Measurements from ENCODE around the gene SMAD7.

The SMAD7 gene

DNA sequence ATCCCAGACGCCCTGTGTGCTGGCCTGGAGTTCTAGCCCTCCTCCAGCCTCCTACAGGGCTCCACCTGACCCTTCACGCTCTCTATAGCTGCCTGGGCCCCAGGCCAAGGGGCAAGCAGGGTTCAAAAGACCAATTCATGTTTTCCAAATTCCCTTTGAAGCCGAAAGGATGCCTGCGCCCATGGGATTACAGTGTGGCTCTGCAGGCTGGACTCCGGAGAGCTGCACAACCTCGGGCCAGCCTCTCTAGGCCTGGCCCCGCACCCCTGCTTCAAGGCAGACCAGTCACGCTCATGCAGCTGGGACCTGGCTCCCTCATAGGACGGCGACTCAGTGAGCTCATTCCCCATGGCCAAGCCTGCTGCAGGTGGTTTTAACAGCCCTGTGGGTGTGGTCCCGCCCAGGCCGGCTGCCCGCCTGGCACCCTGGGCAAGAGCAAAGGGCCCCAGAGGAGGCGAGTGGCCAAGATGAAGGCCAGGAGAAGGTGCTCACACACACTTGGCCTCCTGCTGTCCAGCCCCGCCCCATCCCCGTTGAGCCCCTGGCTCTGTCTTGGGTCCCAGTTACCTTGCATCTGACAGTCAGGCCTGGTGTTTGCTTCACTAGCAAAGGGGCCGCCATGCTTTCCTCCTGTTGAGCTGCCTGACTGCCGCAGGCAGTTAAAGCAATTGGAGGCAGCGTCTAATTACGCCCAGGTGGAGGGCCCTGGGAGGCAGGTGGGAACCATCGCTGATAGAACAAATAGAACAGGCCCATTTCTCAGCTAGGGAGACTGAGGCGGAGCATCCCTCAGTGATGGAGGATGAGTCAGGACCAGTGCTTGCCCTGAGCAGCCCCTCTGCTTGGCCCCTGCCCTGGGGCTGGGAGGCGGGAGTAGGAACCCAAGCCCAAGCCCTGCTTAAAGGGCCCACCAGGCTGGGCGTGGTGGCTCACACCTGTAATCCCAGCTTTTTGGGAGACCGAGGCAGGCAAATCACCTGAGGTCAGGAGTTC lies 56.9 kb downstream of the SMAD7 start:
- DNase-seq (ENCODE audit: low read depth): no peak

DNA sequence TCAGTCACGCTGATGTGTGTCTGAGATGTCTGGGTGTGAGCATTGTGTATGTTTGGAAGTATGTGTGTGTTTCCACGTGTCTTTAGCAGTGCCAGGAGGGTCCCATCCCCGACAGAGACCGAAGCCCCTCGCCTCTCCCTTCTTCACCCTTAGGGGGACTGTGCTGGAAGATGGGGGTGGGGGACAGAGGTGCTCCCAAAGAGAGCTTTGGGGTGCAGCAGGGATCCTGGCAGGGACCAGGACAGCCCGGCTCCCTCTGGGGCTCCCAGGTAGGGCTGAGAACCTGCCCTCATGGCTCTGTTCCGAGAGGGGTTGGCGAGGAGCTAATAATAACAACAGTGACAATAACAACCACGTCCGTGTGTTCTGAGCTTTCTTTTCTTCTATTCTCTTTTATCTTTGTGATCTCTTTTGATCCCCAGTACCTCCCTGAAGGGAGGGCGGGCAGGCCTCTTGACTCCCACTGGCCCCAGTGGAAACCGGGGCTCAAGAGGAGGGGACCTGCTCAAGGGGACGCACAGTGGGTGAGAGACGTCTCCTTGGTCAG lies 57.6 kb downstream of the SMAD7 start:
- no peak for DNase-seq (ENCODE audit: low read depth)

DNA sequence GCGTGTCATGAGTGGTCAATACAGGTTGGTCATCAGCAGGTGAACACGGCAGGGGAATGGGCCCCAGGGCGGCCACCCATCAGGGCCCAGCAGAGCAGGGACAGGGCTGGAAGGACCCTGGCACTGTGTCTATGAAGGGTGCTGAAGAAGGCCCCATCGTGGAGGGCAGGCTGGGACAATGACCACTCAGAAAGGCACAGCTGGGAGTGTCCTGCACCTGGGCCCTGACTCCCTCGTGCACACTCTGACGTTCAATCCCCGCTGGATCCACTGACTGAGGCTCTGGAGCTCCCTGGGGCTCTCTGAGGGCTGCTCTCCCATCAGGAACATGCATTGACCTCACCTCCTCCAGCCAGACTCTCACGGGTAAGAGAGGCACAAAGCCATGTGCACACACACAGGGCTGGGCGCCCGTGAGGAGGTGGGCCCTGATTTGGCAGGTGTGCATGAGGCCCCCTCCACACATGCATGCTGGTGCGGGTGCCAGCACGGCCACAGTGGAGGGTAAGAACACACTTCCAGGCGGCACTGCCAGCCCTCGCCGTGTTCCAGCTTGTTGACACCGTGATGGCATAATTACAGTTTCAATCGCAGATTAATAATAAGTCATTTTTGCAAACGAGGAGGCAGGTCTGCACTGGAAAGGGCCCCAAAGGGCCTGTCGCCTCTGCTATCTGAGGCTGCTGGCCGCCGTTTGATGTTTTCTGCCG lies 58.5 kb downstream of the SMAD7 start:
- no peak for DNase-seq (ENCODE audit: low read depth)

- DNase-seq (ENCODE audit: low read depth): no peak
These were observed 59.0 kb downstream of the SMAD7 start for GRCh38 chr18:48891721-48892120.

DNA sequence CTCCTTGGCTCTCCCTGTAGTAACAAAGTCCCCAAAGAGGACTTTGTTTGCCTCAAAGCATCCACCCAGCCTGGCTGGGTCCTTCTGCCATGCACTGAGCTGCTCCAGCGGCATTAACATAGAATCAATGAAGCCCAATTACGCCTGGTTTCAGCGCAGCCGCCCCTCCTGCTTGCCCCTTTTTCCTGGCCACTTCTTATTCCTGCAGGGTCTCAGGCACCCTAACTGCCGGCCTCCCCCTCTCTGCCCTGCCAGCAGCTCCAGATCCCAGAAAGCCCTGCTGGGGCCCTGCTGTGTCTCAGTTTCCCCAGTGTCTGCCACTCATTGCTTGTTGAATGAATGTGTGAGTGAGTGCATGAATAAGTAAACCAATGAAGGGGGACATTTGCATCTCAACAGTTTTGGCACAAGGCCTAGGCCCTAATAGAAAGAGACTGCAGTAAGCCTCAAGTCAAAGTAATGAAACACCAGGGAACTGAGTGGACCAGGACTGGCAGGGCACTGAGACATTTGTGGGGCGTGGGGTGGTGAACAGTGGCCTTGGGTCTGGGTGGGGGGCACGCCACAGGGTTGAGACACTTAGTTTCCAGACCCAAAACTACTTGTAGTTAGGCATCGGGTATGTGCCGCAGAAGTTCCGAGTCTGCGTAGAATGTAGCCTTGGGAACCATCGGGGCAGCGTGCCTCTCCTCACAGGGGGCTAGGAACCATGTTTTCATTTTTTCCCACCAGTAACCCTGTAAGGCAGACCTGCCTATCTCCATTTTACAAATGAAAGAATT lies 60.6 kb downstream of the SMAD7 start:
- DNase-seq (ENCODE audit: low read depth): no peak

GRCh38 chr18:48889115-48889941 lies 61.4 kb downstream of the SMAD7 start:
- DNase-seq (ENCODE audit: low read depth): no peak

- no peak for DNase-seq (ENCODE audit: low read depth)
These were observed 62.0 kb downstream of the SMAD7 start for GRCh38 chr18:48888773-48889080.

DNA sequence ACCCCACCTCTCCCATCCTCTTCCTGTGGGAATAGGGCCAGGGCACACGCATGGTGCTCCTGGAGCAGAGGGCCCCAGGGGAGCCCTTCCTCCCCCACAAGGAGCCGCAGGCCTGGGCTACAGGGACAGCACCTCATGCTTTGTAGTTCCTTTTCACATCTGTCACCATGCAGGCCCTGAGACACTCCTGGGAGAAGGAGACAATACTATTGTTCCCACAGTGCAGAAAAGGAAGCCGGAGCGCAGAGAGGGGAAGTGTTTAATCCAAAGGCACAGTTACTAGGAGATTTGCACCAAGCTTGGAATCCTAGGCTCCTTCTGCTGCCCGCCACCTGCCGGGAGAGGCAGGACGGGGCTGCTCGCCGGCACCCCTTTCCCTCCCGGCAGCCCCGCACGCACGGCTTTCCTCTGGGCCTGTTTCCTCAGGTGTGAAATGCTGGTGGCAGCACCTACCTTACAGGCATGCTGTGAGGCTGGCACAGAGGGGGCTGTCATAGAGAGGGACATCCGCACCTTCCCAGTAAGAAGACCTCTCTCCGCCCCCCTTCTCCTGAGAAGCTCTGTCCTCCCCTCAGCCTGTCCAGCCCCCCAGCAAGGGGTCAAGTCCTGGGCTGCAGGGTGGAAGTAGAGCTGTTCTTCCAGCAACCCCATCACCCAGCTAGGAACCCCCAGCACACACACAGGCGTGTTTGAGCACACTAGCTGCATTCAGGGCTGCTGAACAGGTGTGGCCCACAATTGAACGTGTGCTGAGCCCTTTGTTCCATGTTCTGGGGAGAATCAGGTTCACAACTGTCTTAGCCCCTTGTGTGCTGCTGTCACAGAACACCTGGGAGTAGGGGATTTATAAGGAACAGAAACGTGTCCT lies 62.6 kb downstream of the SMAD7 start:
- no peak for DNase-seq (ENCODE audit: low read depth)

GRCh38 chr18:48887294-48887904 lies 63.4 kb downstream of the SMAD7 start:
- no peak for DNase-seq (ENCODE audit: low read depth)

GRCh38 chr18:48886520-48887293 lies 64.1 kb downstream of the SMAD7 start:
- DNase-seq (ENCODE audit: low read depth): no peak

DNA sequence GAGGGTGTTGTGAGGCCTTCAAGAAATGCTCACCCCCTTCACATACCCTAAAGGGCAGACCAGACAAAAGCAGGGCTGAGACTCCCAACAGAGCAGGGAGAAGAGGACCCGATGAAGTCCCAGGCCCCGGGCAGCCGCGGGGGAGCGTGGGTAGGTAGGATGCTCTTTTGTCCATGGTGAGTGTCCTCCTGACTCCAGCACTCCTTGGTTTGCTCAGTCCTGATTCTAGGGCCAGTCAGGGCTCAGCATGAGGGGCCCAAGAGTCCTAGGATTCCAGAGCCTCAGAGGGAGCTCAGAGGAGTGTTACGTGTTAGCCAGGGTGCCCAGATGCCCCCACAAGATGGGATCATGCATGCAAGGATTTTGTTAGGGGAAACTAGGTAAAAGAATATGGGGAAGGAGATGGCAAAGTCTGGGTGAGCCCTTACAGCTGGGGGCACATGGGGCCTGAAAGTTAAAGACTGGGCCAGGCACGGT lies 64.8 kb downstream of the SMAD7 start:
- DNase-seq (ENCODE audit: low read depth): no peak

- no peak for DNase-seq (ENCODE audit: low read depth)
These were observed 65.4 kb downstream of the SMAD7 start for GRCh38 chr18:48885266-48885923.

DNA sequence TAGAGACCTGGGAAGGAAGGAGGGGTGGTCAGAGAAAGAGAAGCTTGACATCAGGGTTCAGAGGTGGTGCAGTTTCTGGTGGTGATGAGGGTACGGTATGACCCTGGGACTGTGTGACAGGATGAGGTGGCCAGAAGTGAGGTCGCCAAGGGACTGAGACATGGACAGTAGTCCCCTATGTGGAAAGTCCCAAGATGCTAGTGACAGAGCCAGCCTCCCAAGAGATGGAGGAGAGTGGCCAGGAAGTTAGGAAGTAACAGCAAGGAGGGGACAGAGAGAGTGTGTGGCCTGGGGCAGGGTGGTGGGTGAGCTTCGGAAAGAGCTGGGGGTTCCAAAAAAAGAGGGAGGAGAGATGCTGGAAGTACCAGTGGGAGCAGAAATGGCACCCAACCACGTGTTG lies 66.0 kb downstream of the SMAD7 start:
- DNase-seq (ENCODE audit: low read depth): no peak

DNA sequence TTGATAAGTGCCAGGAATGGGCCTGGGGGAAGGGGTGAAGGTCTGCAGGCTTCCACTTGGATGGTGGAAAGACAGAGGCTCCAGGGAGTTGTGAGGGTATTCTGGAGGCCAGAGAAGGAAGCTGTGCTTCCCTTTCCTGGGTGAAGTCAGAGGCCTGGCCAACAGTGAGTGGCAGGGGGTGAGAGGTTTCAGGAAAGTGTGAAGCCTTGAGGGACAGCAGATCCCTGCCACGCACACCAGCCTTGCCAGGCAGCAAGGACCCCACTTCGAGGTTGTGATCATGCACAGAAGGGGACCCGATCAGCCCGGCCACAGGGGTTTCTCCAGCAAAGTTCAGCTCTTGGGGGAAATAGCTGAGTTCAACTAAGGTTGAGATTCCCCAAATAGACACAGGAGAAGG lies 66.5 kb downstream of the SMAD7 start:
- no peak for DNase-seq (ENCODE audit: low read depth)

DNA sequence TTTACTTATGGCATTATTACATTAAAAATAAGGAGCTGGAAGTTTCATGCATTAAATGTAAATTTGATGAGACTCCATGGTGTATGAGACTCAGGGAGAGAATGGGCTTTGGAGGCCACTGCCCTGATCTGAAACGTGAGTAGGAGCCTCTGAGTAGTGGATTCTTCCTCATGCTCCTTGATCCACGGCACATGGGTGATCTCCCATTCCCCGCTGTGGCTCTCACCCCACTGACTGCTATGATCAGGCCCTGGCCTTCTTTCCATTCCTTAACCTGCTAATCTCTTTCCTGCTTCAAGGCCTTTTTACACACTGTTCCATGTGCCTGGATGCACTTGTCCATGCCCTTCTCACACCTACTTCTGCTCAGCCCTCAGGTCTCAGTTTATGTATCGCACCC lies 68.4 kb downstream of the SMAD7 start:
- no peak for DNase-seq (ENCODE audit: low read depth)

DNA sequence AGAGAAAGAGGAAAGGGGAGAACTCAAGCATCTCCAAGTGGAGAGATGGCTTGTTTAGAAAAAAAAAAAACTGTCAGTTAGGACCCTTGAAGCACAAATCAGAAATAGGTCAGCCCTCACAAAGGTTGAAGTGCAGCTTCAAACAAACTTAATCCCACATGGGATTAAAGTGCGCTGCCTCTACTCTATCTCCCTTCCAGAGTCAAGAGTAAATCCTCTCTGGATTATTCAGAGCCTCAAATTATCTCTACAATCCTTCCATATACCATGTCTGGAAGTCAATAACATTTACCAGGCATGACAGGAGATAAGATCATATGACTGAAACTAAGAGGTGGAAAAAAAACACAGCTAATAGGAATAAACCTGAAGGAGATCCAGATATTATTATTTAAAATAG lies 69.8 kb downstream of the SMAD7 start:
- no peak for DNase-seq (ENCODE audit: low read depth)

GRCh38 chr18:48879008-48879431 lies 71.7 kb downstream of the SMAD7 start:
- DNase-seq (ENCODE audit: low read depth): no peak

DNA sequence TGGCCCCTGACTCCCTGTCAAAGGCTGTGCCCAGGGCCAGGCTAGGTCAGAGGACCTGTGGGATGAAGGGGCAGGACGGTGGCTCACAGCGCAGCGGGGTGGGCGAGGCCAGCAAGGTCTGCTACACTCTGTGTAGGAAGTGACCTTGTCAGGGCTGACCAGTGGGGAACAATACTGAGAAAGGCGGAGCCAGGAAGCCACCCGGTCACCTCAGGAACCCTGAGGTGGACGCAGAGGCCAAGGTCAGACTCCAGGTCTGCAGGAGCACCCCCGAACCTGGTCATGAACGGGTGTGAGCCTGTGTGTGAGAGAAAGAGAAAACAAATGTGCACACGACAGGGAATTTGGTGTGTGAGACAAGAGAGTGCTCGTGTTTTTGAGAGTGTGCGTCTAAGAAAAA lies 72.3 kb downstream of the SMAD7 start:
- no peak for DNase-seq (ENCODE audit: low read depth)

DNA sequence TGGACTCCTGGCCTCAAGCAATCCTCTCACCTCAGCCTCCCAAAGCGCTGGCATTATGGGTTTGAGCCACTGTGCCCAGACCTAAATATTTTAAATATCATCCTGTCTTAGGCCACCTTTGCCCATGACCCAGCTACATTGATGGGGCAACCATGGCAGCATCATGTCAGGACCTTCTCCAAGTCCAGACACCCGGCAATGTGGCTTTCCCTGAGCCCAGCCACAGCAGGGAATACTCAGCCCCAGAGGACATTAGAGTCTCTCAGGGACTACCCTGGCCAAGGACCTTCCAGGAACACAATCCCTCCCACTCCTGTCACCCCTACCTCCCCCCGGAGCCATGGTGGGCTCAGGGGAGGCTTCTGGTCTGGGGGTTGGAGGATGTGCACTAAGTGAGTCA lies 72.8 kb downstream of the SMAD7 start:
- no peak for DNase-seq (ENCODE audit: low read depth)
